ENCODE data around the gene DUS2. TPM values are rescaled to one million over a fixed set of nuclear protein-coding genes. Genes with fewer than 3 reads are reported as not detected.

DUS2 gene
- total and polyA plus RNA-seq, 4 donors: 6.9 to 10.7 (median 7.9) TPM

GRCh38 chr16:68071518-68071901 is 48.4 kb downstream of the DUS2 start:
- TF ChIP-seq FOXA2 (IDR thresholded peaks at IDR 0.05) (no peak), CTCF (IDR thresholded peaks at IDR 0.05; ENCODE audit: low read depth, low read length, missing input control) (no peak), MAX (IDR thresholded peaks at IDR 0.05) (no peak), TAF1 (conservative IDR thresholded peaks at IDR 0.05) (no peak), RAD21 (IDR thresholded peaks at IDR 0.05) (no peak), ZBTB33 (IDR thresholded peaks at IDR 0.05) (no peak), HNF4G (IDR thresholded peaks at IDR 0.05) (no peak), FOXA1 (IDR thresholded peaks at IDR 0.05) (no peak), RXRA (IDR thresholded peaks at IDR 0.05) (no peak), SP1 (IDR thresholded peaks at IDR 0.05) (no peak), JUND (IDR thresholded peaks at IDR 0.05) (no peak), NR2F2 (IDR thresholded peaks at IDR 0.05) (no peak)
- Histone ChIP-seq H3K4me3 (ENCODE audit: low read depth in 1 of 3, low read length in 3 of 3) (no peak overlapping the region), H3K27me3 (ENCODE audit: control insufficient read depth in 4 of 4, insufficient read depth in 4 of 4, low read length in 3 of 4) (no peaks in the 10 kb centered on the region), H3K9me3 (ENCODE audit: control insufficient read depth in 4 of 4, low read length in 3 of 4) (no peaks in the 10 kb centered on the region), H3K4me1 (ENCODE audit: control insufficient read depth in 4 of 4, insufficient read depth in 4 of 4, low read length in 3 of 4) (peaks cover 11 to 35% (median 28%) of the 10 kb centered on the region in 4 donors), H3K27ac (ENCODE audit: low read depth in 1 of 2, low read length in 2 of 2) (peak overlapping the region in 1 of 2 donors; percentile 9), H3K9ac (ENCODE audit: low read depth in 1 of 2, low read length in 2 of 2) (no peak overlapping the region), H3K36me3 (ENCODE audit: control insufficient read depth in 4 of 4, insufficient read depth in 3 of 4, low read depth in 1 of 4, low read length in 3 of 4) (peaks cover 0 to 17% (median 7%) of the 10 kb centered on the region in 4 donors)
- no peak for DNase-seq (ENCODE audit: low spot score)
- WGBS: 91% methylated on average over 1 of the region's 1 CpG

GRCh38 chr16:68072038-68072695 is 49.1 kb downstream of the DUS2 start:
- TF ChIP-seq RXRA (IDR thresholded peaks at IDR 0.05) (peak; percentile 77 to 86), HNF4A (conservative IDR thresholded peaks at IDR 0.05) (peak; percentile 21 to 40), MAX (IDR thresholded peaks at IDR 0.05) (no peak), SP1 (IDR thresholded peaks at IDR 0.05) (peak; percentile 67)
- Histone ChIP-seq H3K9me3 (ENCODE audit: control insufficient read depth in 4 of 4, low read length in 3 of 4) (no peaks in the 10 kb centered on the region), H3K4me1 (ENCODE audit: control insufficient read depth in 4 of 4, insufficient read depth in 4 of 4, low read length in 3 of 4) (peaks cover 13 to 36% (median 31%) of the 10 kb centered on the region in 4 donors), H3K36me3 (ENCODE audit: control insufficient read depth in 4 of 4, insufficient read depth in 3 of 4, low read depth in 1 of 4, low read length in 3 of 4) (peaks cover 0 to 15% (median 7%) of the 10 kb centered on the region in 4 donors), H3K9ac (ENCODE audit: low read depth in 1 of 2, low read length in 2 of 2) (no peak overlapping the region), H3K27me3 (ENCODE audit: control insufficient read depth in 4 of 4, insufficient read depth in 4 of 4, low read length in 3 of 4) (no peaks in the 10 kb centered on the region), H3K27ac (ENCODE audit: low read depth in 1 of 2, low read length in 2 of 2) (peak overlapping the region; percentile 9 to 87), H3K4me3 (ENCODE audit: low read depth in 1 of 3, low read length in 3 of 3) (no peak overlapping the region)
- DNase-seq (ENCODE audit: low spot score): no peak
- WGBS: 43% methylated on average over 9 of the region's 9 CpGs
